ENCODE results near the gene LRCOL1.

The LRCOL1 gene

DNA sequence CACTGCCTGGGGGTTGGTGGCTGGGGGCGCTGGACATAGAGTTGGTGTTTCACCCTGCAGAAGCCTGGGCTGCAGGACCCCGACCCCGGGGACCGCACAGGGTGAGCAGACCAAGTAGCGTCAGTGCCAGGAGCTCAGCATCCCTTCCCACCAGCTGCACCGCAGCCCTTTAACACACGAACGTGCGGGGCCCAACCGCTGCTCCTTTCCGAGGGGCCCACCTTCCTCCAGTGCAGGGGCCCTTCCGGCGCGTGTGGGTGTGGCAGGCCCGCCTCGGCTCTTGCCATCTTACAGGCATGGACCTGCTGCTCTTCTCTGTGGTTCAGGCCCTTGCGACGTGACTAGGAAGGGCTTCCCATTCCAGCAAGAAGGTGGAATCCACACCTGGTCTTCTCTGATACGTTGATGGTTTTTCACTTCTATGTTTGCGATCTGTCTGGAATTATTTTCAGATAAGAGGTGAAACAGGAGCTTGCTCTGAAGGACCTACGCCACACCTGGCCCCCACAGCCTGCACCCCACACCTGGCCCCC is 47.8 kb downstream of the LRCOL1 start:
- no peak for DNase-seq

DNA sequence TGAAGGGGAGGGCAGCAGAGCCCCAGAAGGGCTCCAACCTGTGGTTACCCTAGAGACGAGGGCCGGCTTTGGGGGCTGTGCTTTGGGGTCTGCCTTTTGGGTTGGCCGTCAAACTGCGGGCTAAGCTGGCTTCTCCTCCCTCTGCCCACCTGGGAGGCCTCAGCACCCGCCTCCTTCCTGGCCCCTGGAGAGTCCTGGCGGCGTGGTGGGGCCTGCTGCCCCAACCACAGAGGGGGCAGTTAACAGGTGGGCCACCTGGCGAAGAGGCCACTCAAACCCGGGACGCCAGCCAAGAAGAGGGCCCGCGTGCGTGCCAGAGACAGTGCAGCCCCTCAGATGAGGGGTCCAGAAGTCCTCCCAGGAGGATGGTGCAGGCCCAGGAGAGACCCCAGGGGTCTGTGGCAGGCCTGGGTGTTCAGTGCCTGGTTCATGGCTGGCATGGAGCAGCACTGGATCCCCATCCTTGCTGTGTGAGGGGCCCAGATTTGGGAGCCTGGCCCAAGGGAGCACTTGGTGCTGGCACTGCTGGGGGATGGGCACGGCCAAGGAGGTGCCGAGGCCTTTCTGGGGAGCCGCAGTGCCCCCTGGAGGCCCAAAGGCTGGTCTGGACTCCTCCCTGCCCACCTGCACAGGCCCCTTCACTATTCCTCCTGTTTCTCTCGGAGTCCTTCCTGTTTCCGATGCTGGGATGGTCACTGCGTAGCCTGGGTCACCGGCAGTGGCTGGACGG is 48.8 kb downstream of the LRCOL1 start:
- peak; percentile 26 for DNase-seq

DNA sequence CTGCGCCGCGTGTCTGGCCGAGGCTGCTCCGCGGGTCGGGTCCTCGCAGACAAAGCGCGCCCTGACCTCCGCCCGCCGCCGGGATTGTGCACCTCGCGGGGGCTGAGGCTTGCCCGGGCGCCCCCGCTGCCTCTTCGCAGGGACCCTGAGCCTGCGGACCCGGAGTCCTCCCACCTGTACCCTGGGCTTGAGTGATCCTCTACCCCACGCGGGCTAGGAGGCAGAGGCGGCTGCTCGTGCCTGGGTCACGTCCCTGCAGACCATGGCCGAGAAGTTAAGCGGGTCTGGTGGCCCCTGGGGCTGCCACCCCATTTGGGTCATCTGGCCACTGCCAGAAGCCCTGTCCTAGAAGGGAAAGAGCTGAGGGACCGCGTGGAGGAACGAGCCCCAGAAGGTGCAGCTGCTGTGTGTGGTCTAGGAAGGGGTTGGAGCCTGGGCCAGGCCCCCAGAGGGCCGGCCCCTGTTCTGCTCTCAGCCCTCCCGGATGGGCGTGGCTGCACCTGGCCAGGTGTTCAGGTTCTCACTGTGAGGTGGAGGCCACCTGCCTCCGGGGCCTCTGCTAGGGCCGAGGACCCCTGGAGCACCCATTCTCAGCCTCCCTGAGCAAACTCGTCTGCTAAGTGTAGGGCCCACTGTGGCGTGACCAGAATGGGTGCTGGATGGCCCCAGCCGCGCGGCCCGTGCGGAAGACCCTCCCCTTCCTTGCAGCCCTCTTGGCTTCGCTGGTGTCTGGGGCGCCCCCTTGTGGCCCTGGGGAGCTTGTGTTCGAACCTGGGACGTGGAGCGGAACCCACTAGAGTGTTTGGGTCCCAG is 49.6 kb downstream of the LRCOL1 start:
- peak; percentile 83 for DNase-seq

DNA sequence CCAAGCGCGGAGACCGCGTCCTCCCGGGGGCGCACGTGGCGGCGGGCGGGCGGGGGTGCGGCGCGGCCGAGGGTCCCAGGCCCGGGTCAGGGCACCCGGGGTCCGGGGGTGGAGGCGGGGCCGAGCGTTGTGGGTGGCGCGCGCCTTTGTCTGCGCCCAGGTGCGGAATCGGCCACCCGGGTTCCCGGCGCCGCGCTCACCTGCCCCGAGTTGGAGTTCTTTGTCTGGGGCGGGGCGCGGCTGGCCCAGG is 50.1 kb downstream of the LRCOL1 start:
- peak; percentile 41 for DNase-seq

DNA sequence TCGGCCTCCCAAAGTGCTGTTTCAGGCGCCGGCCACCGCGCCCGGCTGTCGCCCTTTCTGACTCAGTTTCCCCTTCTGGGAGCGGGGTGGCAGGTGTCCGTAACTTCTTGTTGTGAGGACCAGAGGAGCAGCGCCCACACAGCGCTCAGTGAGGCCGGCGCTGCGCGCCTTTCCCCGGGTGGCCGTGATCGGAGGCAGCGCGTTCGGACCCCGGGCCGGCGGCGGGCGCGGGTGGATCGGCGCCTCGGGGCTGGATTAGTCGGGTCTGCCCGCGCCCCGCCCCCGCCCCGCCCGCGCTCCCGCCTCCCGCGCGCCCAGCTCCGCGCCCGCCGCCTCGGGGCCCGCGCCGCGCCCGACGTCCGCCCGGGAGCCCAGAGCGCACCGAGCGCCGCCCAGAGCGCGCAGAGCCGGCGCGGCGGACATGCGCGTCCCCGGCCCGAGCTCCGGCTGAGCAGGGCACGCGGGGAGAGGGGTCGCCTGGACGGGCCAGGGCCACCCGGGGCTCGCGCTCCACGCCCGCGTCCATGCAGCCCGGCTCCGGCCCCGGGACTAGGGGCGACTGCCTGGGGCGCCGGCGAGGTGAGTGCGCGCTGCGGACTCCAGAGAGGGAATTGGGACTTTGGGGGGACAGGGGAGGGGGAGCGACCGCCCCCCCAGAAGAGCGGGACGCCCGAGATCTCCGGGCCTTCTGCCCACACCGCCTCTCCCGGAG is 50.6 kb downstream of the LRCOL1 start:
- DNase-seq = peak; percentile 54

DNA sequence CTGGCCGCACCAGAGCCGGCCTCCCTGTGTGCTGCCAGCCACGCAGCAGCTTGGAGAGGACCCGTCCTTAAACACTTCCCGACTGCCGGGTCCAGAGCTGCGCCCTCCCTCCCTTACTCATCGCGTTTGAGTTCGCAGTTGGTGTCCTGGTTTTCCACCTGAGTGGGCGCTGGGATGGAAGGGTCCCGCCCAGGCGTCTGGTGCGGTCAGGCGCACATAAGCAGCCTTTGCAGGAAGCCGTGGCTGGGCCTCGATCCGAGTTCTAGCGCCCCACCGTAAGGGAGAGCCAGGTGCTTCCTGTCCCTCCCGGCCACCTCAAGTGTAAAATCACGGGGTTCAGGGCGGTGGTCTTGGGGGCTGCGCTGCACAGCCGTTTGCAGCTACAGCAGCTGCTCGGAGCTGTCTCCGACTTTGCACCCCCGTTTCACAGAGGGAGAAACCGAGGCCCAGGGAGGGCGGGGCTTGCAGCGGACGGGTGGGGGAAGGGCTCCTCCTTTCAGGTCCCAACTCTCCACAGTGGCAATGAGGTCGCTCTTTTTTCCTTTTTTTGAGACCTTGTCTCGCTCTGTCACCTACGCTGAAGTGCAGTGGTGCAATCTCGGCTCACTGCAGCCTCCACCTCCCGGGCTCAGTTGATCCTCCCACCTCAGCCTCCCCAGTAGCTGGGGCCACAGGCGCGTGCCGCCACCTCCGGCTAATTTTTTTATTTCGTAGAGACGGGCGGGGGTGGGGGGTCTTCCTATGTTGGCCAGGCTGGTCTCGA is 51.3 kb downstream of the LRCOL1 start:
- no peak for DNase-seq

DNA sequence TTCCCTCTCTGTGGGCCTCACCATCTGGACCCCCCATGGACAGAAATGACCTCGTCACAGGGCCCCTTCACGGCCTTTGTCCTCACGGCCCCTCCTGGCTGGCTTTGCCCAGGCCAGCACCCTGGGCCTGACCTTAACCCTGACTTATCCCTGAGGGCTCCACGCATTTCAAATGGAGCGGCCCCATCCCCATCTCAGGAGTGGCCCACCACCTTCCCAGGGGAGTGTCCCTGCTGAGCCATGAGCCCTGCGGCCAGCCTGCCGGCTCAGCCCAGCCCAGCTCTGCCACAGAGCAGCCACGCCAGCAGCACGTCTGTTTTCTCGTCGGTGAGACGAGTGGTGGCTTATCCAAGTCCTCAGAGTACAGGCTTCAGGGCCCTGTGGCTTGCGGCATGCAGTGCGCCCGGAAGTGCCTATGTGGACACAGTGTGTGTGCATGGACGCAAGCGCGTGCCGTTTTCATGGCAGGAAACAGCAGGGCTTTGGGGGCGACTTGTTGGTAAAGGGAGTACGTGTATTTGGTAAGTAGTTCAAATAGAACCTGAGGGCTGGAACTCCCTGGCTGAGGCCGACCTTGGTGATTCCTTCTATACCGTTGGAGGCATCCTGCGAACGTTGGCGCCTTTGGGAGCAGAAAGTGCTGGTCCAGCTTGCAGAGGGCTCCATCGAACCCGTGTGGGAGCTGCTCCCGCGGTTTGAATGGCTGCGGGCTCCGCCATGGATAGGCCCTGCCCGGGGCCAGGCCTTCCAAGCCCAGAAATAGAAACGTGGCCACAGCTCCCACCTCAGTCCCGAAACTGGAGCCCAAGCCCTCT is 52.1 kb downstream of the LRCOL1 start:
- DNase-seq = no peak

DNA sequence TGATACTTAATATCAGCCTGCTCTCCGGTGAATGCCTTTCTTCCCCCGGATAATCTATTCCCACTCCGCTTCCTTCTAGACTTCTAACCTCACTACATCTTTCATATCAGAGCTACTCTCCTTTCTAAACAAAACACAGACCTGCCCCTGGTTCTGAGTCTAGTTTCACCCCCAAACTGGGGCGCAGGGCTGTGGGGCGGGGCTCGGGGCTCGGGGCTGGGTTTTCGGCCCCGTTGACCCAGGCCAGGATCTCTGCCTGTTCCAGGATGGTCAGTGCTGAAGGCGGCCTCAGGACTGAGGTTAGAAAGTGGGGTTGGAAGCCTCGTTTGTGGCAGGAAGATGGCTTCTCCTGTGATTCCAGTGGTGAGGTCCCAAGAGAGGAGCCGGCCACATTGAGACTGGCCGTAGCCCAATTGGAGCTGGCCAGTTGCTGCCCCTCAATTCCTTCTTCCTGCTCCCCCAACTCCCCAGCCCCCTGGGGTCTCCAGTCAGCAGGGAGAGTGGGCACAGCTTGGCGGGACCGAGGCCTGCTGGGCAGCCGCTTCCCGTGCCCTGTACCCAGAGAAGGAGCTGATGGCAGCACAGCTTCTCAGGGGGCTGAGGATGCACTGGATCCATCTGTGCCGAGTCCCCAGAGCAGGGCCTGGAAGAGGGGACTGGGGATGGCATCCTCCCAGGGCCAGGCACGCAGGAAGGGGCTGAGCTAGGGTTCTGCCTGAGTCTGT is 52.9 kb downstream of the LRCOL1 start:
- no peak for DNase-seq

DNA sequence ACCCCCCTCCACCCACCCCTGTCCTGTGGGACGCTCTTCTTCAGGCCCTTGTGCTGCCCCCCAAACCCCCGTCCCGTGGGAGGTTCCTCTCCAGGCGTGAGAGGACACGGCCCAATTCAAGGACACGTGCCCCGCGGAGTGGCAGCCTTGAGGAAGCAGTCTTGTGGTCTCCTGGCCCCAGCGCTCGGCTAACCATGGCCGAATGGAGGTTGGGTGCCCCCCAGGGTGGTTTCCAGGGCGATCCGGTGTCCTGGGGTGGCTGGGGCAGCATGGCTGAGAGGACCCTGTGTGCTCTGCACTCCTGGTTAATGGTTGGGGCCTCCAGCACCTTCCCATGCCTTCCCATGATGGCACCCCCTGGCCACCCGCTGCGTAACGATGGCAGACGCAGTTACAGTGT is 53.6 kb downstream of the LRCOL1 start:
- no peak for DNase-seq

DNA sequence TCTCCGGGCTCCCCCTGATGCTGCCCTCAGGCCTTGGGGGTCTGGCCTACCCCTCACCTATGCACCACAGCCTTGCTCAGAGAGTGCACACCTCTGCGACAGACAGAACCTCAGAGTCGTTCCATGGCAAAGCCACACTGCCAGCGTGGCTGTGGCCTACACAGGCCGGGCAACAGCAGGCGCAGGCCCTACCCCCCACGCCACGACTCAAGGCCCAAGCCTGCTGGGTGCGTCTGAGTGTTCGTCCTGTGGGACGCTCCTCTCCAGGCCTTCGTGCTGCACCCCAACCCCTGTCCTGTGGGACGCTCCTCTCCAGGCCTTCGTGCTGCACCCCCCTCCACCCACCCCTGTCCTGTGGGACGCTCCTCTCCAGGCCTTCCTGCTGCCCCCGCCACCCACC is 54.2 kb downstream of the LRCOL1 start:
- DNase-seq = no peak

DNA sequence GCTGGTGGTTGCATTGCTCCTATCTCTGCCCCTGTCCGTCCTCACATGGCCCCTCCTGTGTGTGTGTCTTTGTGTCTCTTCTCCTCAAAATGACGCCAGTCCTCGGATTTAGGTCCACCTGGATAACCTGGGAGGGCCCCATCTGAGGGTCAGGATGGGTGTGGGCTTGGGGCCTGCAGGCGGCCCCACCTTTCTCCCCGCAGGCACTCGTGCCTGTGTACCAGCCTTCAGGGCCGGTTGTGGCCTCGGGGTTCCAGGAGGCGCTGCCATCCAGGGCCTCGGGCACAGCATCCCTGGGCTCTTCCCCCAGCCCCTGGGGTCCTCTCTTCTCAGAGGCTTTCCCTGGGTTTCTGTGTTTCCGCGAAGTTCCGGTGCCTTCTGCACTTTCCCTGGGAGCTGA is 54.7 kb downstream of the LRCOL1 start:
- no peak for DNase-seq

DNA sequence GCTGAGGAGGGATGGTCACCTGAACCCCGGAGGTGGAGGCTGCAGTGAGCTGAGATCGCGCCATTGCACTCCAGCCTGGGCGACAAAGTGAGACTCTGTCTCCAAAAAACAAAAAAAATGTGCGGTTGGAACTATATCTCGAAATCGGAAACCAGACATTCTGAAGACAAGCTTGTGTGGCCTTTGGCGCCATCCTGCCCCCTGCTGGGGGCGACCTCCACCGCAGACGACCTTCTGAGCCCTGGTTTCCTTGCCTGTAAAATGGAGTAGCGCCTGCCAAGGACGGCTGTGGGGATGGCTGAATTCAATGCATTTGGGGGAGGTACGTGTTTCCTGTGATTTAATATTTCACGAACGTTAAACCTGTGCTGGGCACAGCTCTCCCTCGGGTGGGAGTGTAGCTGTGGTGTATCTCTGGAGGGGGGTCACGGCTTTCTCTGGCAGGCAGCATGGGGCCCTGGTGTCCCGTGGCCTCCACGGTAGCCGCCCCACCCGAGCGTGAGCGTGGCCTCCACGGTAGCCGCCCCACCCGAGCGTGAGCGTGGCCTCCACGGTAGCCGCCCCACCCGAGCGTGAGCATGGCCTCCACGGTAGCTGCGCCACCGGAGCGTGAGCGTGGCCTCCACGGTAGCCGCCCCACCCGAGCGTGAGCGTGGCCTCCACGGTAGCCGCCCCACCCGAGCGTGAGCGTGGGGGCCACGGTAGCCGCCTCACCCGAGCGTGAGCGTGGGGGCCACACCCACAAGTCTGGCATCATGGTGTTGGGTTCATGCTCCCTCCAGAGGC is 55.3 kb downstream of the LRCOL1 start:
- DNase-seq = no peak
